ENCODE data around the gene SCARF2. TPM values are rescaled to one million over a fixed set of nuclear protein-coding genes. Genes with fewer than 3 reads are reported as not detected.
A peak's percentile ranks its signal among the peaks of the same experiment; 100 is the strongest.

Gene SCARF2
- total and polyA plus RNA-seq, 2 donors from 2014 or later = 5.0 to 12.3 TPM

GRCh38 chr22:20422271-20423007, 15.2 kb downstream of the SCARF2 start:
- peaks cover 2% of the 10 kb centered on the region for H3K27me3 ChIP-seq (ENCODE audit: control insufficient read depth, insufficient read depth, low read length)
- no peak for TF ChIP-seq CTCF (IDR thresholded peaks at IDR 0.05; ENCODE audit: borderline replicate concordance, extremely low read depth, insufficient read depth)
- no peaks in the 10 kb centered on the region for H3K9me3 ChIP-seq (ENCODE audit: control insufficient read depth in 2 of 3, insufficient read depth in 1 of 3, low read length in 3 of 3)
- peaks cover 0 to 4% (median 0%) of the 10 kb centered on the region in 3 donors for H3K36me3 ChIP-seq (ENCODE audit: control insufficient read depth in 2 of 3, insufficient read depth in 3 of 3, low read length in 3 of 3)
- intact Hi-C loops (cut with DNase I) = no loop called here
- DNase-seq (peak in 3 of 5 donors; percentile 58 to 72 (median 68)), FAIRE-seq (no peak)
- no peak overlapping the region for H3K27ac ChIP-seq (ENCODE audit: low read depth in 2 of 2, low read length in 2 of 2)
- H3K4me3 ChIP-seq (ENCODE audit: low read length in 3 of 3) = no peak overlapping the region
- no peak overlapping the region for H3K9ac ChIP-seq (ENCODE audit: low read length in 3 of 3)
- peaks cover 0 to 8% (median 0%) of the 10 kb centered on the region in 3 donors for H3K4me1 ChIP-seq (ENCODE audit: control insufficient read depth in 2 of 3, insufficient read depth in 2 of 3, low read depth in 1 of 3, low read length in 3 of 3)

- H3K9me3 ChIP-seq (ENCODE audit: control insufficient read depth in 2 of 3, insufficient read depth in 1 of 3, low read length in 3 of 3) = no peaks in the 10 kb centered on the region
- no peak overlapping the region for H3K9ac ChIP-seq (ENCODE audit: low read length in 3 of 3)
- intact Hi-C loops (cut with DNase I) = no loop called here
- FAIRE-seq = no peak
- H3K4me3 ChIP-seq (ENCODE audit: low read length in 3 of 3) = no peak overlapping the region
- no peaks in the 10 kb centered on the region for H3K27me3 ChIP-seq (ENCODE audit: control insufficient read depth, insufficient read depth, low read length)
- no peaks in the 10 kb centered on the region for H3K36me3 ChIP-seq (ENCODE audit: control insufficient read depth in 2 of 3, insufficient read depth in 3 of 3, low read length in 3 of 3)
- peaks cover 0 to 8% (median 0%) of the 10 kb centered on the region in 3 donors for H3K4me1 ChIP-seq (ENCODE audit: control insufficient read depth in 2 of 3, insufficient read depth in 2 of 3, low read depth in 1 of 3, low read length in 3 of 3)
- TF ChIP-seq CTCF (IDR thresholded peaks at IDR 0.05; ENCODE audit: borderline replicate concordance, extremely low read depth, insufficient read depth) = no peak
- H3K27ac ChIP-seq (ENCODE audit: low read depth in 2 of 2, low read length in 2 of 2) = no peak overlapping the region
- peak in 1 of 5 donors; percentile 11 for DNase-seq
These were observed 16.1 kb downstream of the SCARF2 start for GRCh38 chr22:20421507-20421874.

GRCh38 chr22:20420157-20420842, 17.3 kb downstream of the SCARF2 start:
- H3K36me3 ChIP-seq (ENCODE audit: control insufficient read depth in 2 of 3, insufficient read depth in 3 of 3, low read length in 3 of 3) = no peaks in the 10 kb centered on the region
- no peak for TF ChIP-seq CTCF (IDR thresholded peaks at IDR 0.05; ENCODE audit: borderline replicate concordance, extremely low read depth, insufficient read depth)
- intact Hi-C loops (cut with DNase I) = no loop called here
- FAIRE-seq (no peak), DNase-seq (no peak)
- H3K9ac ChIP-seq (ENCODE audit: low read length in 3 of 3) = no peak overlapping the region
- H3K9me3 ChIP-seq (ENCODE audit: control insufficient read depth in 2 of 3, insufficient read depth in 1 of 3, low read length in 3 of 3) = no peaks in the 10 kb centered on the region
- no peak overlapping the region for H3K27ac ChIP-seq (ENCODE audit: low read depth in 2 of 2, low read length in 2 of 2)
- H3K4me1 ChIP-seq (ENCODE audit: control insufficient read depth in 2 of 3, insufficient read depth in 2 of 3, low read depth in 1 of 3, low read length in 3 of 3) = peaks cover 0 to 5% (median 0%) of the 10 kb centered on the region in 3 donors
- no peak overlapping the region for H3K4me3 ChIP-seq (ENCODE audit: low read length in 3 of 3)
- H3K27me3 ChIP-seq (ENCODE audit: control insufficient read depth, insufficient read depth, low read length) = no peaks in the 10 kb centered on the region

All from kidney (tissue), 14 donors.